SU-DHL-6 (cell line): Measurements from ENCODE around the gene GPR132.

ENCODE experiments used
- H2AFZ ChIP-seq: fragments of 200-600 bp; sonication (generic); 2 replicates; pipeline ENCODE4 v1.6.1; 2014; ENCODE audit warnings: low read depth, mild to moderate bottlenecking, moderate library complexity, mixed read lengths, antibody characterized with exemption, low read length; ENCODE audit not compliant: severe bottlenecking
- H3F3A ChIP-seq: fragments of 200-600 bp; shearing (Covaris generic); 2 replicates; pipeline ENCODE4 v1.6.0; 2016; ENCODE audit warnings: antibody characterized with exemption, mild to moderate bottlenecking; ENCODE audit not compliant: insufficient read depth
- H3K27ac ChIP-seq: fragments of 200-600 bp; sonication (generic); 2 replicates; pipeline ENCODE4 v1.5.1; 2016; ENCODE audit warnings: low read depth, mild to moderate bottlenecking, low read length, moderate library complexity, mixed read lengths
- H3K27me3 ChIP-seq: fragments of 200-600 bp; sonication (generic), shearing (Covaris generic); 2 replicates; pipeline ENCODE4 v1.6.0; 2014; ENCODE audit warnings: mild to moderate bottlenecking, low read length
- H3K36me3 ChIP-seq: fragments of 200-600 bp; sonication (generic); 2 replicates; pipeline ENCODE4 v1.6.1; 2014; ENCODE audit warnings: mild to moderate bottlenecking, low read length, mixed read lengths
- H3K4me2 ChIP-seq: fragments of 300-600, 200-600 bp; shearing (Covaris generic), sonication (generic); 2 replicates; pipeline ENCODE4 v1.6.0; 2014; ENCODE audit warnings: low read length, low read depth, mild to moderate bottlenecking; ENCODE audit not compliant: poor library complexity, severe bottlenecking
- H3K4me3 ChIP-seq: fragments of 200-600 bp; sonication (generic); 2 replicates; pipeline ENCODE4 v1.5.1; 2014; ENCODE audit warnings: antibody characterized with exemption, low read length, mild to moderate bottlenecking, mixed read lengths; ENCODE audit not compliant: insufficient read depth, poor library complexity, severe bottlenecking
- H3K79me2 ChIP-seq: fragments of 200-600 bp; sonication (generic); 2 replicates; pipeline ENCODE4 v1.6.1; 2014; ENCODE audit warnings: mild to moderate bottlenecking, low read length, moderate library complexity; ENCODE audit not compliant: insufficient read depth
- H3K9ac ChIP-seq: fragments of 200-600 bp; sonication (generic); 2 replicates; pipeline ENCODE4 v1.7.0; 2014; ENCODE audit warnings: mild to moderate bottlenecking, low read length
- H3K9me2 ChIP-seq: fragments of 200-600 bp; sonication (generic); replicated peaks from 2 replicates; pipeline ENCODE4 v1.6.1; 2014; ENCODE audit warnings: low read length; ENCODE audit not compliant: insufficient read depth
- H3K9me3 ChIP-seq: fragments of 200-600 bp; sonication (generic); 2 replicates; pipeline ENCODE4 v1.6.1; 2014; ENCODE audit warnings: low read length, mixed read lengths; ENCODE audit not compliant: insufficient read depth
- H4K20me1 ChIP-seq: fragments of 200-600 bp; sonication (generic); 2 replicates; pipeline ENCODE4 v1.6.1; 2014; ENCODE audit warnings: low read depth, mild to moderate bottlenecking, antibody characterized with exemption, low read length, moderate library complexity, mixed read lengths
- CTCF ChIP-seq: fragments of 200-600 bp; sonication (generic); IDR thresholded peaks from one replicate; pipeline ENCODE4 v1.5.1; 2017; ENCODE audit warnings: antibody characterized with exemption, mild to moderate bottlenecking, low read length, moderate library complexity; ENCODE audit not compliant: insufficient read depth, poor library complexity, severe bottlenecking
- EZH2phosphoT487 ChIP-seq: fragments of 200-600 bp; sonication (generic), shearing (Covaris generic); conservative IDR thresholded peaks from 2 replicates; pipeline ENCODE4 v1.6.1; 2018; ENCODE audit warnings: mild to moderate bottlenecking, antibody characterized with exemption, low read length, moderate library complexity, mixed read lengths

The GPR132 gene

DNA sequence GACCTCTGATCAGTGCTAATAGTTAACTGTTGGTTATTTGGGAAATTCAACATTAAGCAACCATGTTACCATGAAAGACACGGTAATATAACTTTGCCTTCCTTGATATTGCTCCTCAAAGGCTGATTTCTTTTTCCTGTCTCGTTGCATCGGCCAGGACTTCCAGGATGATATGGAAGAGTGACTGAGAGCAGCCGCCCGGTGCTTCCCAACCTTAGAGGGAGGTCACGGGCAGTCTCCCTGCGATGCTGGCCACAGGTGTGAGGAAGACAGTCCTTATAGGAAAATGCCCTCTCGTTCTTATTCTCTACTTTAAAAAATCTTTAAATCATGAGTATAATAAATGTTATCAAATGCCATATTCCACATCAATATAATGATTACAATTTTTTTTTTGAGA lies 33.1 kb upstream of the GPR132 start:
- H3K27ac ChIP-seq = no peak overlapping the region
- H4K20me1 ChIP-seq = no peaks in the 10 kb centered on the region
- no peak overlapping the region for H3K4me3 ChIP-seq
- no peaks in the 10 kb centered on the region for H3K9me3 ChIP-seq
- H3K79me2 ChIP-seq = no peaks in the 10 kb centered on the region
- H3K27me3 ChIP-seq = no peaks in the 10 kb centered on the region
- H3K36me3 ChIP-seq = no peaks in the 10 kb centered on the region
- no peak overlapping the region for H2AFZ ChIP-seq
- TF ChIP-seq EZH2phosphoT487 = no peak
- TF ChIP-seq CTCF = no peak
- H3K9ac ChIP-seq = no peak overlapping the region
- no peaks in the 10 kb centered on the region for H3K9me2 ChIP-seq
- no peak overlapping the region for H3K4me2 ChIP-seq
- H3F3A ChIP-seq = no peaks in the 10 kb centered on the region

- H2AFZ ChIP-seq = no peak overlapping the region
- no peak overlapping the region for H3K4me3 ChIP-seq
- no peaks in the 10 kb centered on the region for H3K79me2 ChIP-seq
- H3K36me3 ChIP-seq = no peaks in the 10 kb centered on the region
- no peaks in the 10 kb centered on the region for H3F3A ChIP-seq
- H3K9me2 ChIP-seq = no peaks in the 10 kb centered on the region
- TF ChIP-seq EZH2phosphoT487 = no peak
- TF ChIP-seq CTCF = no peak
- no peak overlapping the region for H3K27ac ChIP-seq
- H3K9ac ChIP-seq = no peak overlapping the region
- H4K20me1 ChIP-seq = no peaks in the 10 kb centered on the region
- H3K9me3 ChIP-seq = no peaks in the 10 kb centered on the region
- no peaks in the 10 kb centered on the region for H3K27me3 ChIP-seq
- H3K4me2 ChIP-seq = no peak overlapping the region
These were observed 32.5 kb upstream of the GPR132 start for GRCh38 chr14:105097794-105098127.

GRCh38 chr14:105096206-105096875 lies 31.1 kb upstream of the GPR132 start:
- H3K9me2 ChIP-seq = no peaks in the 10 kb centered on the region
- H3K27ac ChIP-seq = no peak overlapping the region
- H3K9me3 ChIP-seq = no peaks in the 10 kb centered on the region
- no peak overlapping the region for H3K9ac ChIP-seq
- H3K79me2 ChIP-seq = no peaks in the 10 kb centered on the region
- H3K4me2 ChIP-seq = no peak overlapping the region
- H3K4me3 ChIP-seq = no peak overlapping the region
- no peaks in the 10 kb centered on the region for H3F3A ChIP-seq
- no peaks in the 10 kb centered on the region for H4K20me1 ChIP-seq
- TF ChIP-seq EZH2phosphoT487 (no peak), CTCF (no peak)
- no peak overlapping the region for H2AFZ ChIP-seq
- no peaks in the 10 kb centered on the region for H3K27me3 ChIP-seq
- H3K36me3 ChIP-seq = no peaks in the 10 kb centered on the region
